Gastroesophageal sphincter (tissue), 4 donors: ENCODE data around the gene DIP2C. TPM values are rescaled to one million over a fixed set of nuclear protein-coding genes. Genes with fewer than 3 reads are reported as not detected.

Source experiments
- ATAC-seq: fragments of 150-250 bp; one replicate; pipeline ENCODE4 v1.9.1; 2016; ENCODE audit warnings: mild to moderate bottlenecking, moderate library complexity
- H3K27ac ChIP-seq, 4 donors: fragments of 200-600 bp; sonication (generic) in 3 of 4; 1 replicate in 3 of 4; 2 replicates in 1 of 4; pipeline ENCODE4 v1.5.1; 2016 to 2019
- H3K27me3 ChIP-seq: fragments of 200-600 bp; sonication (generic); one replicate; pipeline ENCODE4 v1.5.1; 2019
- H3K36me3 ChIP-seq, 2 donors: fragments of 200-600 bp; sonication (generic); one replicate each; pipeline ENCODE4 v1.5.1; 2019; ENCODE audit warnings: control low read depth in 1 of 2
- H3K4me1 ChIP-seq, 3 donors: fragments of 200-600 bp; sonication (generic); 1 replicate in 2 of 3; 2 replicates in 1 of 3; pipeline ENCODE4 v1.5.1; 2016 to 2019; ENCODE audit warnings: control low read depth in 2 of 3
- H3K4me3 ChIP-seq, 2 donors: fragments of 200-600 bp; sonication (generic); one replicate each; pipeline ENCODE4 v1.5.1; 2019; ENCODE audit warnings: mild to moderate bottlenecking in 1 of 2, moderate library complexity in 1 of 2
- H3K9me3 ChIP-seq, 3 donors: fragments of 200-600 bp; sonication (generic); one replicate each; pipeline ENCODE4 v1.5.1; 2017 to 2019; ENCODE audit warnings: control low read depth in 2 of 3
- CTCF ChIP-seq, 4 experiments: fragments of 200-600 bp in 2 of 4; fragments of 450-650 bp in 2 of 4; sonication (generic) in 1 of 4; IDR thresholded peaks; one replicate each; pipeline ENCODE4 v1.5.1; 2017 to 2019; ENCODE audit warnings: antibody characterized with exemption in 4 of 4, mild to moderate bottlenecking in 2 of 4, moderate library complexity in 2 of 4
- EP300 ChIP-seq: sonication (generic); formaldehyde crosslinking; IDR thresholded peaks from one replicate; pipeline ENCODE4 v1.6.1; 2017; ENCODE audit warnings: antibody characterized with exemption, mild to moderate bottlenecking
- POLR2A ChIP-seq, 2 donors: fragments of 450-650 bp; IDR thresholded peaks; one replicate each; pipeline ENCODE4 v1.6.1; 2017; ENCODE audit warnings: antibody characterized with exemption in 2 of 2, mild to moderate bottlenecking in 2 of 2, moderate library complexity in 1 of 2
- POLR2AphosphoS5 ChIP-seq: sonication (generic); formaldehyde crosslinking; IDR thresholded peaks from one replicate; pipeline ENCODE4 v1.6.1; 2017; ENCODE audit warnings: antibody characterized with exemption
- WGBS, 2 donors: methylation state at CpG; one replicate each; pipeline ENCODE4 v1.1.5; 2018; ENCODE audit warnings: low coverage in 1 of 2; 5-methylcytosine and 5-hydroxymethylcytosine counted together
- total RNA-seq, 4 donors: library from RNA; depleted of rRNA; stranded (reverse); fragments of >200 nt; gene quantifications; one replicate each; pipeline ENCODE4 v1.1.0, GENCODE V29; 2016

DIP2C gene
- total RNA-seq, 4 donors from 2014 or later, result 40.8 to 73.8 (median 47.7) TPM

- Histone ChIP-seq H3K4me3 (no peak overlapping the region), H3K27me3 (no peaks in the 10 kb centered on the region), H3K36me3 (no peaks in the 10 kb centered on the region), H3K27ac (peak overlapping the region in 1 of 4 donors; percentile 33), H3K9me3 (no peaks in the 10 kb centered on the region), H3K4me1 (peaks cover 8 to 84% (median 28%) of the 10 kb centered on the region in 3 donors)
- no peak for ATAC-seq
- 84 to 88% methylated on average over 4 of the region's 4 CpGs for WGBS, 2 donors
- TF ChIP-seq POLR2A (IDR thresholded peaks at IDR 0.05), result no peak
- TF ChIP-seq POLR2AphosphoS5, result no peak
- no peak for TF ChIP-seq EP300
- no peak for TF ChIP-seq CTCF (IDR thresholded peaks at IDR 0.05)
Measured at GRCh38 chr10:664893-665292, 24.6 kb downstream of the DIP2C start.

- TF ChIP-seq EP300 (no peak), POLR2AphosphoS5 (no peak), POLR2A (IDR thresholded peaks at IDR 0.05) (no peak), CTCF (IDR thresholded peaks at IDR 0.05) (no peak)
- ATAC-seq, result no peak
- no peaks in the 10 kb centered on the region for H3K27me3 ChIP-seq
- no peaks in the 10 kb centered on the region for H3K9me3 ChIP-seq
- no peaks in the 10 kb centered on the region for H3K36me3 ChIP-seq
- H3K4me3 ChIP-seq, result no peak overlapping the region
- H3K4me1 ChIP-seq, result peaks cover 8 to 84% (median 29%) of the 10 kb centered on the region in 3 donors
- peak overlapping the region in 3 of 4 donors; percentile 68 to 86 (median 79) for H3K27ac ChIP-seq
- 68 to 96% methylated on average over 7 of the region's 7 CpGs for WGBS, 2 donors
Measured at GRCh38 chr10:664301-664700, 25.2 kb downstream of the DIP2C start.

GRCh38 chr10:663831-664251 lies 25.6 kb downstream of the DIP2C start:
- Histone ChIP-seq H3K4me1 (peaks cover 8 to 84% (median 29%) of the 10 kb centered on the region in 3 donors), H3K9me3 (no peaks in the 10 kb centered on the region), H3K27ac (peak overlapping the region in 3 of 4 donors; percentile 68 to 86 (median 79)), H3K4me3 (peak overlapping the region in 1 of 2 donors; percentile 14), H3K27me3 (no peaks in the 10 kb centered on the region), H3K36me3 (no peaks in the 10 kb centered on the region)
- WGBS, 2 donors, result 36 to 62% methylated on average over 9 to 11 of the region's 13 CpGs
- ATAC-seq, result no peak
- TF ChIP-seq POLR2A (IDR thresholded peaks at IDR 0.05) (no peak), CTCF (IDR thresholded peaks at IDR 0.05) (no peak), POLR2AphosphoS5 (no peak), EP300 (no peak)

GRCh38 chr10:663466-663751 lies 26.1 kb downstream of the DIP2C start:
- Histone ChIP-seq H3K4me1 (peaks cover 8 to 84% (median 29%) of the 10 kb centered on the region in 3 donors), H3K4me3 (peak overlapping the region in 1 of 2 donors; percentile 14), H3K36me3 (no peaks in the 10 kb centered on the region), H3K27me3 (no peaks in the 10 kb centered on the region), H3K27ac (peak overlapping the region; percentile 19 to 86 (median 74)), H3K9me3 (no peaks in the 10 kb centered on the region)
- TF ChIP-seq CTCF (IDR thresholded peaks at IDR 0.05) (no peak), POLR2A (IDR thresholded peaks at IDR 0.05) (no peak), EP300 (no peak), POLR2AphosphoS5 (no peak)
- WGBS, 2 donors, result 23 to 74% methylated on average over 3 to 5 of the region's 9 CpGs
- no peak for ATAC-seq

- ATAC-seq, result peak; percentile 47
- Histone ChIP-seq H3K4me1 (peaks cover 8 to 88% (median 29%) of the 10 kb centered on the region in 3 donors), H3K9me3 (no peaks in the 10 kb centered on the region), H3K27ac (peak overlapping the region; percentile 19 to 86 (median 74)), H3K4me3 (no peak overlapping the region), H3K27me3 (no peaks in the 10 kb centered on the region), H3K36me3 (no peaks in the 10 kb centered on the region)
- 31 to 43% methylated on average over 8 to 10 of the region's 11 CpGs for WGBS, 2 donors
- no peak for TF ChIP-seq POLR2A (IDR thresholded peaks at IDR 0.05)
- TF ChIP-seq EP300, result no peak
Measured at GRCh38 chr10:662686-663465, 26.6 kb downstream of the DIP2C start.
